Measurements from ENCODE around the gene RNF182.
"Not testable (repeated sequence)": the region's sequence is repeated elsewhere in the genome, so short reads cannot be mapped to it uniquely, and the experiment has no call there.

GRCh38 chr6:13973422-13973821 is 48.7 kb downstream of the RNF182 start:
- TF ChIP-seq CTCF (IDR thresholded peaks at IDR 0.05; ENCODE audit: low read depth, low read length, poor library complexity, severe bottlenecking); EZH2phosphoT487 (IDR thresholded peaks at IDR 0.05; ENCODE audit: borderline replicate concordance, low read length): not testable (repeated sequence)

All from DOHH2 (cell line).